ENCODE measurements around the gene PSME3.

PSME3 gene

DNA sequence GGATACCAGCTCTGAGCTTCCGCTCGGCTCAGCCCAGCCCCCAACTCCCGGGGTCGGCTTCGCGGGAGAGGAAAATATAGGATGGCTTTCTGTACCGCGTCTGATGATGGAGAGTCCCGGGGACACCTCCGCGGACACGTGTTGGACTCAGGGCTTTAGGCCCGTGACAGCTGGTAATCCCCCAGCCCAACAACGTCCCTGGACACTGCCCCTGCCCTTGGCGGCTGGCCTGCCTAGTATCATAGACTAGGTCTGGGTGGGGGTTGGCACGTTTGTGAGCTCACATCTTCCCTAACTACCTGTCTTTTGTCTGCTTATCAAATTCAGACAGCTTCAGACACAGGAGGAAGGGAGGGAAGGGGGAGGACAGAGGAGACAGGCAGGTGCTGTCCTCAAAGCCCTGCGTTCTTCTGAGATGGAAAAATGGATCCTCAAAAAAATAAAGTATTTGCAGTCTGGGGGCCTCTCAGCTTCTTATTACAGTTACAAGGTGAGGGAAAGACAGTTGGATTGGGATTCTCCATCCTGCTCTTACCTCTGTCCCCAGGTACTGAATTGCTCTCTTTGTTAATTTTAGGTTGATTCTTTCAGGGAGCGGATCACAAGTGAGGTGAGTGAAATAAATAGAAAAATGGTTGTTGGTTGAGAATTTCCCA, 698 bp downstream of the PSME3 start:
- DNase-seq (ENCODE audit: low spot score), result peak; percentile 72
- H3K27ac ChIP-seq, result peak overlapping the region; percentile 84 to 86
- TF ChIP-seq, protein P1, sequence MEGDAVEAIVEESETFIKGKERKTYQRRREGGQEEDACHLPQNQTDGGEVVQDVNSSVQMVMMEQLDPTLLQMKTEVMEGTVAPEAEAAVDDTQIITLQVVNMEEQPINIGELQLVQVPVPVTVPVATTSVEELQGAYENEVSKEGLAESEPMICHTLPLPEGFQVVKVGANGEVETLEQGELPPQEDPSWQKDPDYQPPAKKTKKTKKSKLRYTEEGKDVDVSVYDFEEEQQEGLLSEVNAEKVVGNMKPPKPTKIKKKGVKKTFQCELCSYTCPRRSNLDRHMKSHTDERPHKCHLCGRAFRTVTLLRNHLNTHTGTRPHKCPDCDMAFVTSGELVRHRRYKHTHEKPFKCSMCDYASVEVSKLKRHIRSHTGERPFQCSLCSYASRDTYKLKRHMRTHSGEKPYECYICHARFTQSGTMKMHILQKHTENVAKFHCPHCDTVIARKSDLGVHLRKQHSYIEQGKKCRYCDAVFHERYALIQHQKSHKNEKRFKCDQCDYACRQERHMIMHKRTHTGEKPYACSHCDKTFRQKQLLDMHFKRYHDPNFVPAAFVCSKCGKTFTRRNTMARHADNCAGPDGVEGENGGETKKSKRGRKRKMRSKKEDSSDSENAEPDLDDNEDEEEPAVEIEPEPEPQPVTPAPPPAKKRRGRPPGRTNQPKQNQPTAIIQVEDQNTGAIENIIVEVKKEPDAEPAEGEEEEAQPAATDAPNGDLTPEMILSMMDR (IDR thresholded peaks at IDR 0.05), result no peak
- peak overlapping the region; percentile 81 for H3K4me3 ChIP-seq

DNA sequence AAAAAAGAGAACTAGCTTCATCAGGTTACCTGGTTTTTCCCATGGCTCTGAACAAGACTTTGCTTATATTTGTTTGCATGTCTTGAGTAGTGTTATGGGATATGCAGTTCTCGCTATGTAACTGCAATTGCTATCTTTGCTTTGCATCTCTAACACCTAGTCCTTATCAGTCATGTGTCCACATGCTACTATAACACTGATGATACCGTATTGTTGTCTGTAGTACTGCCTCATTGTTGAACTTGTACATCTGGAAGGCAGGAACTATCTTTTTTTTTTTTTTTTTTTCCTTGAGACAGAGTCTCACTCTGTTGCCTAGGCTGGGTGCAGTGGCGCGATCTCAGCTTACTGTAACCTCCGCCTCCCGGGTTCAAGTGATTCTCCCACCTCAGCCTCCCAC, 2.5 kb downstream of the PSME3 start:
- TF ChIP-seq, protein P1 (IDR thresholded peaks at IDR 0.05), result no peak
- no peak overlapping the region for H3K27ac ChIP-seq
- H3K4me3 ChIP-seq, result no peak overlapping the region
- DNase-seq (ENCODE audit: low spot score), result no peak

DNA sequence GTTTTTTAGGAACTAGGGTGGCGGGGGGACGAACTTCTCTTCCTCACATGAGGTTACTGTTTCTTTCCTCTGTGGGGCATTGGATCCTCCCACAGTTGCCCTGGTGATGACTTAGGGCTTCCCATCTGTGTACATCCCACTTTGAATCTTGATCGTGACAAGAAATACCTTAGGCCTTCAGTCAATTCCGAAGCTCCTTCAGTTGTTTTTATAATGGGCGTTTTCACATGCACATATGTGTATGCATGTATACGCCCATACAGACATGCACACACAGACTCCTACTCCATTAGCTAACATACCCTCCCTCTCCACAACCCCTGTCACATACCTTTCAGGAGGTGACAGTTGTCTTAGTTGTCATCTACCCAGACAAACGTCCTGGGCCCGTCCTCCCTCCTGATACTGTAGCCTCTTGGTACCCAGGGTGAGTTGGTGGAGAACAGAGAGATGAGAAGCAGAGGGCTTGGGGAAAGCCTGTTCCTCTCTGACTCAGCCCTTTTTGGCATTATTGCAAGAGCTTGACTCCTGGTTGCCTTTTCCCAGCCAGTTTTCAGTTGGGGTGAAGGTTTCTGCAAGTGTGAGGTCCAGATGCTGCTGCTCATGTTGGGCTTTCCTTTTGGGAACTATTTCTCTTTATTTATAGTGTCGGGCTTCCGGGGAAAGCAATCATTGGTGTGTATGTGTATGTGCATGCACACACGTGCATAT, 8.9 kb downstream of the PSME3 start:
- DNase-seq (ENCODE audit: low spot score), result peak; percentile 29
- H3K4me3 ChIP-seq, result no peak overlapping the region
- TF ChIP-seq, protein P1 (IDR thresholded peaks at IDR 0.05), result no peak
- H3K27ac ChIP-seq, result no peak overlapping the region

DNA sequence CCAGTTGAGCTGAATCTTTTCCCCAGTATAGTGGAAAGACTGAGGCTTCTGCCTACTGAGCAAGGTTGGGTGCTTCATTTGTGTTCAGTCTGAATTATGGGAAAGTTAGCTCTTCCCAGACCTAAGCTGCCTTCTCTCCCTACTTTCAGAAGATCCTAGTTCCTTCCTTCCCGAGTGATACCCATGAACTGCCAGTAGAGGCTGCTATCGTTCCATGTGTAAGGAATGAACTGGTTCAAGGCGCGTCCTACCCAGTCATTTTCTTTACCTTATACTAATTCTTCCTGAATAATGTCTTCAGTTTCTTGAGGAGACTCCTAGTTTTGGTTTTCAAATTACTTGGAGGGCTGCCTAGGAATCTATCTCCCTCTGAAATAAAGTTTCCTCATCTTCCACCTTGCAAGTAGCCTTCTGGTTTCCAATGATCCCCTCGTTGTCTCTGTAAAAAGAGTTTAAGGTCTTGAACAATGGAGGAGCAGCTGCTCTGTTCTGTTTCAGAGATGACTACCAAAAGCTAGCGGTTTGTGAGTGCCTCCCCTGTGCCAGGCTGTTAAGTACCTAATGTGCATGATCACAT, 10.2 kb downstream of the PSME3 start:
- TF ChIP-seq, protein P1 (IDR thresholded peaks at IDR 0.05), result peak; percentile 87
- no peak for DNase-seq (ENCODE audit: low spot score)
- H3K4me3 ChIP-seq, result no peak overlapping the region
- H3K27ac ChIP-seq, result peak overlapping the region in 1 of 2 donors; percentile 49

DNA sequence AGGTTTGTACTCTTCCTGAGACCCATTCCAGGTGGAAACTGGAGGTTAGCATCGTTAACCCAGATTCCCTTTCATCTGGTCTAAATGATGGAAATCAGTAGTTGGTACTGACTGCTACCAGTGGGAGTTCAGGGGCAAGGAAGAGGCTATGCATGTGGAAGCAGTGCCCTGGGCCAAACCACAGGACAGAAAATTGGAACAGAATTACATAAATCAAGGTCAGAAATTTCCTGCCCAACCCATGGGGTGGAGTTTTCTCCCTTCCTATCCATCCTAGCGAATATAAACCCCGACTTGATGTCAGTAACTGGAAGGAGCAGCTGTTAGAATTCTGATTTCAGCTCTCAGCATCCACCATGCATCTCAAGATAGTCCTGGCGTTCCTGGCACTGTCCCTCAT, 11.1 kb downstream of the PSME3 start, which contains the start of gene AOC2:
AOC2 (plus strand) TSS at position 310 of the 400 bp plus-strand sequence; CDS start at position 357, 47 bp downstream.
- H3K4me3 ChIP-seq, result no peak within 1 kb of the TSS
- peak within 1 kb of the TSS in 1 of 2 donors; percentile 49 for H3K27ac ChIP-seq
- TF ChIP-seq, protein P1 (IDR thresholded peaks at IDR 0.05), result no peak
- peak; percentile 17 for DNase-seq (ENCODE audit: low spot score)

DNA sequence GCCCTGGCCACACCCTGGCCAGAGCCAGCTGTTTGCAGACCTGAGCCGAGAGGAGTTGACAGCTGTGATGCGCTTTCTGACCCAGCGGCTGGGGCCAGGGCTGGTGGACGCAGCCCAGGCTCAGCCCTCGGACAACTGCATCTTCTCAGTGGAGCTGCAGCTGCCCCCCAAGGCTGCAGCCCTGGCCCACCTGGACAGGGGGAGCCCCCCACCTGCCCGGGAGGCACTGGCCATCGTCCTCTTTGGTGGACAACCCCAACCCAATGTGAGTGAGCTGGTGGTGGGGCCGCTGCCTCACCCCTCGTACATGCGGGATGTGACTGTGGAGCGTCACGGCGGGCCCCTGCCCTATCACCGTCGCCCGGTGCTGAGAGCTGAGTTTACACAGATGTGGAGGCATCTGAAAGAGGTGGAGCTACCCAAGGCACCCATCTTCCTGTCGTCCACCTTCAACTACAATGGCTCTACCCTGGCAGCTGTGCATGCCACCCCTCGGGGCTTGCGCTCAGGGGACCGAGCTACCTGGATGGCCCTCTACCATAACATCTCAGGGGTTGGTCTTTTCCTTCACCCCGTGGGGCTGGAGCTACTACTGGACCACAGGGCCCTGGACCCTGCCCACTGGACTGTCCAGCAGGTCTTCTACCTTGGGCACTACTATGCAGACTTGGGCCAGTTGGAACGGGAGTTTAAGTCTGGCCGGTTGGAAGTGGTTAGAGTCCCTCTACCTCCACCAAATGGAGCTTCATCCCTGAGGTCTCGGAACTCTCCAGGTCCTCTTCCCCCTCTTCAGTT, 11.8 kb downstream of the PSME3 start:
- DNase-seq (ENCODE audit: low spot score), result peak; percentile 70
- TF ChIP-seq, protein P1 (IDR thresholded peaks at IDR 0.05), result no peak
- Histone ChIP-seq H3K27ac (peak overlapping the region in 1 of 2 donors; percentile 49), H3K4me3 (no peak overlapping the region)

Measured in coronary artery (tissue), 2 donors.